ENCODE results near the gene SEZ6L. TPM values are rescaled to one million over a fixed set of nuclear protein-coding genes. Genes with fewer than 3 reads are reported as not detected.
A peak's percentile ranks its signal among the peaks of the same experiment; 100 is the strongest.

SEZ6L gene
- total RNA-seq, 4 donors from 2014 or later: 0.26 to 2.6 TPM; not detected in 2

DNA sequence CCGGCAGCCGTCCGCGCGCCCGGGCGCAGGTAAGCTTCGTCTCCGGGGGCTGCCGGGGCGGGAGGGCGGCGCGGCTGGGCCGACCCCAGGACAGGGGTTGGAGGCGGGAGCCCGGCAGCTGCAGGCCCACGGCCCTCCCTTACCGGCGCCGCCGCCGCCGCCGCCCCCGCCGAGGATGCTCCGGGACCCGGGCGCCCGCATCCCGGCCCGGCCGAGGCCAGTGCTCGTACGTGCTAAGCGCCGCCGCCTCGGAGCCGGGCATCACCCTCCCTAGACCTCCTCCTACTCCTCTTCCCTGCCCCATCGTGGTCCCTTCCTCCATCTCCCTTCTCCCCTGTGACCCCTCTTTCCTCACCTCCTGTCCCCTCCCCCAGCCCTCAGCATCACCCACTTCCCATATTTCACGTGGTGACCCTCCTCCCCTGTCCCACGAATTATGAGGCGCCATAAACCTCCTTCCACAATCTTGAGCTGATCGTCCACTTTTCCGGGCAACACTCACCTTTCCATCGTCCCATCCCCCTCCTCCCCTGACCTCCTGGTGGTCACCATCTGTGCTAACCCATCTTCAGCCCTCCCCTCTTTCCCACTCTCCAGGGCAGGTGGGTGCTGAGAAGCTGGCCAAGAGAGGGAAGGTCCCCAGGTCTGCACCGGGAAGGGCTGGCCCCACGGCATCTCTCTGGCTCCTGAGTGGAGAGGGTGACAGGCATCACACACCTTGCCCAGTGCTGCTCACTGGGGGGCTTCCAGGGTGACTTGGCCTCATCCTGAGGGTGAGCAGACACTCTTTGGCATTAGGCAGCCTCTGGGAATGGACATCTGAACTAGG is 260.4 kb downstream of the SEZ6L start:
- no peaks in the 10 kb centered on the region for H3K4me1 ChIP-seq
- intact Hi-C loops (cut with DNase I; ENCODE audit: low total_unique reads): no loop called here
- H3K4me3 ChIP-seq: peak overlapping the region; percentile 39 to 57
- peak in 1 of 2 donors; percentile 19 for DNase-seq
- no peaks in the 10 kb centered on the region for H3K36me3 ChIP-seq
- no peaks in the 10 kb centered on the region for H3K27me3 ChIP-seq
- TF ChIP-seq, protein P1, sequence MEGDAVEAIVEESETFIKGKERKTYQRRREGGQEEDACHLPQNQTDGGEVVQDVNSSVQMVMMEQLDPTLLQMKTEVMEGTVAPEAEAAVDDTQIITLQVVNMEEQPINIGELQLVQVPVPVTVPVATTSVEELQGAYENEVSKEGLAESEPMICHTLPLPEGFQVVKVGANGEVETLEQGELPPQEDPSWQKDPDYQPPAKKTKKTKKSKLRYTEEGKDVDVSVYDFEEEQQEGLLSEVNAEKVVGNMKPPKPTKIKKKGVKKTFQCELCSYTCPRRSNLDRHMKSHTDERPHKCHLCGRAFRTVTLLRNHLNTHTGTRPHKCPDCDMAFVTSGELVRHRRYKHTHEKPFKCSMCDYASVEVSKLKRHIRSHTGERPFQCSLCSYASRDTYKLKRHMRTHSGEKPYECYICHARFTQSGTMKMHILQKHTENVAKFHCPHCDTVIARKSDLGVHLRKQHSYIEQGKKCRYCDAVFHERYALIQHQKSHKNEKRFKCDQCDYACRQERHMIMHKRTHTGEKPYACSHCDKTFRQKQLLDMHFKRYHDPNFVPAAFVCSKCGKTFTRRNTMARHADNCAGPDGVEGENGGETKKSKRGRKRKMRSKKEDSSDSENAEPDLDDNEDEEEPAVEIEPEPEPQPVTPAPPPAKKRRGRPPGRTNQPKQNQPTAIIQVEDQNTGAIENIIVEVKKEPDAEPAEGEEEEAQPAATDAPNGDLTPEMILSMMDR (IDR thresholded peaks at IDR 0.05): no peak
- TF ChIP-seq POLR2A (IDR thresholded peaks at IDR 0.05): no peak
- H3K27ac ChIP-seq: no peak overlapping the region
- no peaks in the 10 kb centered on the region for H3K9me3 ChIP-seq

DNA sequence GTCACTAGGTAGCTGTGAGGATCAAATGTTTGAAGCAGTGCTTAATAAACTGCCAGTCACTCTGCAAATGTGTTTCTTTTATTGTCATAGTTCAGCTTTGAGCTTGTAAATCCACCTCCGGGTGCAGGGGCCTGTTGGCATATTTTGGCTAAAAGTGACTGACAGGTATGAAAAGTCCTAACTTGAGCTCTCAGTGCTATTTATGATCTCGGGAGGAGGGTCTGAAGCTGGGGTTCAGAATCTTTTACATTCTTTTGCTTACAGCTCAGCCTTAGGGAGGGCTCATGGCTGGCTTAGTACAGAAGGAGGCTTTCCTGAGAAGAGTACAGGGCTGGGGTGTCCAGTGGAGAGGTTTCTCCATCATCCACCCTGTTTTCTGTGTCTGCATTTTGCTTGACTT is 261.3 kb downstream of the SEZ6L start:
- TF ChIP-seq, protein P1 (IDR thresholded peaks at IDR 0.05): no peak
- no peak for TF ChIP-seq POLR2A (IDR thresholded peaks at IDR 0.05)
- H3K36me3 ChIP-seq: no peaks in the 10 kb centered on the region

DNA sequence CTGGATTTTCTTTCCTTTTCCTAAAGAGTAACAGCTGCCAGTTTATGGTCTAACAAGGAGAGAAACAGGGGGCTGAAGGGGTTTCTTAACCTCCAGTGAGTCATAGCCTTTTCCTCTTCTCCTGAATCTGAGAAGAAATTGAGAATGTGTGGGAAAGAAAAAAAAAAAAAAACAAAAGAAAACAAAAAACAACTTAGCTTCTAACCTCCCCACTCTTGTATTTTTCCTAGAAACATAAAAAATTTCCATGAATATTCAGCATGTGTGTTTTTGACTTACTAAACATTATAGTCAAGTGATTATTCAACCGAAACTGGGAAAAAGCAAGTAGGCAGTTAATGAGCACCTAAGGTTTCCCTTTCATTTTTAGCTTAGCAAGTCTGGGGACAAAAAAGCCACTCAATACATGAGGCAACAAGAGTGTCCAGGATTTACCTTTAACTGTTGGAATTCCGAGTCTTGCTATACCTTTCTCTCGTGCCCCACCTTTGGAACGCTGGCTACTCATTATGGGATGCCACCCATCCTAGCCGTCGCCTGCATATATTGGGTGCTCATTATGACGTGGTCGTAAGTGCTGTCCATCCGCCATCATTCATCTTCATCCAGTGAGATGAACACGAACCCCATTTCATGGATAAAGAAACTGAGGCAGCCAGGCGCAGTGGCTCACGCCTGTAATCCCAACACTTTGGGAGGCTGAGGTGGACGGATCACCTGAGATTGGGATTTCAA is 262.2 kb downstream of the SEZ6L start:
- DNase-seq: no peak
- no peak overlapping the region for H3K27ac ChIP-seq
- no peaks in the 10 kb centered on the region for H3K36me3 ChIP-seq
- no peak overlapping the region for H3K4me3 ChIP-seq
- H3K27me3 ChIP-seq: no peaks in the 10 kb centered on the region
- H3K4me1 ChIP-seq: no peaks in the 10 kb centered on the region
- no peak for TF ChIP-seq POLR2A (IDR thresholded peaks at IDR 0.05)
- TF ChIP-seq, protein P1 (IDR thresholded peaks at IDR 0.05): no peak
- H3K9me3 ChIP-seq: no peaks in the 10 kb centered on the region
- intact Hi-C loops (cut with DNase I; ENCODE audit: low total_unique reads): no loop called here

More for the DNA sequence above, 261.3 kb downstream of the SEZ6L start:
- no peak overlapping the region for H3K27ac ChIP-seq
- intact Hi-C loops (cut with DNase I; ENCODE audit: low total_unique reads): no loop called here
- H3K27me3 ChIP-seq: no peaks in the 10 kb centered on the region
- DNase-seq: no peak
- H3K4me1 ChIP-seq: no peaks in the 10 kb centered on the region
- H3K9me3 ChIP-seq: no peaks in the 10 kb centered on the region
- H3K4me3 ChIP-seq: no peak overlapping the region

DNA sequence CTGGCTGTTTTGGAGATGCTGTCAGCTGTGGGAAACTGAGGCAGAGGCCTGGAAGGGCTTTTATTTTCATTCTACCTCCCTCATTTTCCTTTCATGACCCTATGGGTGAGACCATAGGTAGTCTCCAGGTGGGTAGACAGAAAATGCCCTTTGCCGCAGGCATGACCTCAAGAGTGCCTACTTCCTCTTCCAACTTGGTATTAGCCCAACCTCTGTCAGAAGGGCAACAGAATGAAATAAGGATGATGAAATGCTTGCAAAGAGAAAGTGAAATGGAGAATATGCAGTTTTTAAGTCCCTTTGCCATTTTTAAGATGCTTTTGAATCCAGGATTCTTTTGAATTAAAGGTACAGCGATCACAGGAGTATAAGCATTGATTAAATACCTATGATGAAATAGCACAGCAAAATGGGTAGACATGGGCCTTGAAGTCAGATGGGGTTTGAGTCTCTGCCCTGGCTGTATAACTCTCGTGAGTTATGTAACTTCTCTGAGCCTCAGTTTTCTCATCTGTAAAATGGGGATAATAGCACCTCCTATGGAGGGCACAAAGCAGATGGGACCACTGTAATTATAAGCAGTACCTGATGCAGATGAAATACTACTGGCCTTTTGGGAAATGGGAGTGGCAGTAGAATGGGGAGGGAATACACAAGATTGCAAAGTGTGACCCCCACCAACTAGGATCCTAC is 263.5 kb downstream of the SEZ6L start:
- Histone ChIP-seq H3K27me3 (no peaks in the 10 kb centered on the region), H3K9me3 (no peaks in the 10 kb centered on the region), H3K4me3 (no peak overlapping the region), H3K4me1 (no peaks in the 10 kb centered on the region), H3K27ac (no peak overlapping the region), H3K36me3 (no peaks in the 10 kb centered on the region)
- DNase-seq: no peak
- no peak for TF ChIP-seq POLR2A (IDR thresholded peaks at IDR 0.05)
- TF ChIP-seq, protein P1 (IDR thresholded peaks at IDR 0.05): no peak
- intact Hi-C loops (cut with DNase I; ENCODE audit: low total_unique reads): no loop called here

Small RNA genes within 50 kb of the gene (small RNA-seq; reads per million reads assigned to genes)
- not detected for gene RNA5SP495
